CD4-positive, alpha-beta T cell treated with Interleukin-15 for 1 hour (primary cell): ENCODE results near the gene ATP4B.

Experiments used
- DNase-seq: peaks from one replicate; pipeline ENCODE4 v3.0.0-alpha.2; 2020

The ATP4B gene

GRCh38 chr13:113657851-113658741, at the start of gene ATP4B:
Gene ATP4B (minus strand): TSS chr13:113658198. CDS start chr13:113658144, 54 bp downstream.
- DNase-seq, result no peak

GRCh38 chr13:113672002-113672651, 14.1 kb upstream of the ATP4B start:
- DNase-seq, result no peak

DNA sequence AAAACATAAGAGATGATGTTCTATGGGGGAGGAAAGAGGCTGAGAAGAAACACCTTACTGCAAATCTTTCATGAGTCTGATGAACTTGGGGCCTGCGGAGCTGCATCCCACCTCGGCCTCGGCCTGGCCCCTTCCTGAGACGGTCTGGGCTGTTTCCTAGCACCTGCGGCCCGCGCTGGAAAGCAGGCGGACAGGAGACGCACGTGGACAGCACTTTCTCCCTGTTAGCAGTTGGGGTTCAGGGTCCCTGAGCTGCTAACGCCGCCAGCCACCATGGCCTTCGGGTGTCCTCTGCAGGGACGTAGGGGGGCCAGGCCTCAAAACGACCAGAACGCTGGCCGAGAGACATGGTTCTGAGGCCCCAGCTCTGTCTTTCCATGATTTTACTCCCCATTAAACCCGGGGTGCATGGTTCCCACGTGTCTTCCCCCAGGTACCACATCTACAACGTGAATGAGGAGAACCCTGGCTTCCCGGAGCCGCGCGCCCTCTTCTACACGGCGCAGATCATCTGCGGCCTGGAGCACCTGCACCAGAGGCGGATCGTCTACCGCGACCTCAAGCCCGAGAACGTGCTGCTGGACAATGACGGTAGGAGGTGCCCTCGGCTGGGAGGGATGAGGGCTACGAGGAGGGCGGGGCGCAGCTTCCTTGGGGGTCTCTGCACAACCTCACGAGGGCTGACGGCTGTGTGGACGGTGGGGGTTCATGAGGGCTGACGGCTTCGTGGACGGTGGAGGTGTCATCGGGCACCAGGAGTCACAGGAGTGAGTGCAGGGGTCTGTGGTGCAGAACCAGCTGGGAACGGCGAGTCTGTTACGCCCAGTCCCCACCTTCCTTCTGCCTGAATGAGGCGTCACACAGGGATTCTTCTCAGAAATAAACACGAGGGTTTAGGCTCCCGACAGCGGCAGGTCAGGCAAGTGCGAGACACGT, 13.3 kb upstream of the ATP4B start:
- DNase-seq, result no peak

GRCh38 chr13:113670541-113670940, 12.5 kb upstream of the ATP4B start:
- DNase-seq, result no peak

DNA sequence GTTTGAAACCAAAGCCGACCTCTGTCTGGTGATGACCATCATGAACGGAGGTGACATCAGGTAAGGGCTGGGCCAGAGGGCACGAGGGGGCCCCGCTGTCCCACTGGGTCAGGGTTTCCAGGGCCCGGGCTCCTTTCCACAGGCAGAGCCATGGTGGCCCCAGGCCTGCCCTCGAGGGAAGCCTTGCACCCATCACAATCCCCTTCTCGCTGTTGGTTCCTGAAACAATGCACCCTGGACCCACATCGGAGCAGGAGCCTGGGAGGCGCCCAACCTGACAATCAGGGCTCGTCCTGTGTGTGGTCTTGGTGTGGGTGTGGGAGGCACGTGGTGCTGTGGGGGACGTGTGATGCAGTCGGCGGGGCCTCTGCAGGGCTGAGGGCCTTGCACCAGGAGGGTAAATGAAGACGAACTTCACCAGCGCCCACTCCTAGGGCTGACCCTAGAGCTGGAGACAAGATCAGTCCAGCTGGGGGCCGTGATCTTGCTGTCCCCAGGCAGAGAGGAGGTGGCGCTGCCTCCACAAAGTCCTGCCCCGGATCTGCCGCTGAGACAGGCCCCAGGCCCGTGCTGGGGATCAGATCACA, 11.8 kb upstream of the ATP4B start:
- DNase-seq, result no peak

- no peak for DNase-seq
Measured at GRCh38 chr13:113669231-113669754, 11.3 kb upstream of the ATP4B start.

- no peak for DNase-seq
Measured at GRCh38 chr13:113668491-113668971, 10.5 kb upstream of the ATP4B start.

- no peak for DNase-seq
Measured at GRCh38 chr13:113667771-113668490, 9.9 kb upstream of the ATP4B start.

GRCh38 chr13:113666951-113667701, 9.1 kb upstream of the ATP4B start, which contains the start of gene GRK1:
Gene GRK1 (plus strand): TSS chr13:113667219. CDS start chr13:113667387, 168 bp downstream.
- no peak for DNase-seq

DNA sequence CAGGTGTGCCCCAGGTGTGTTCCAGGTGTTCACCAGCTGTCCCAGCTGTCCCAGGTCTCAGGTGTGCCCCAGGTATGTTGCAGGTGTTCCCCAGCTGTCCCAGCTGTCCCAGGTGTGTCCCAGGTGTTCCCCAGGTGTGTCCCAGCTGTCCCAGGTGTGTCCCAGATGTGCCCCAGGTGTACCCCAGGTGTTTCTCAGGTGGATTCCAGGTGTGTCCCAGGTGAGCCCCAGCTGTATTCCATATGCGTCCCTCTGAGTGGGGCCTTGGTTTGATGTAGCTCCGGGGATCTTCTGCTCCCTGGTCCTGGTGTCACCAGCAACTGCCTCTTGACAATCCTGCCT, 8.3 kb upstream of the ATP4B start:
- DNase-seq, result no peak

- no peak for DNase-seq
Measured at GRCh38 chr13:113665597-113666328, 7.8 kb upstream of the ATP4B start.

- no peak for DNase-seq
Measured at GRCh38 chr13:113664751-113665596, 7.0 kb upstream of the ATP4B start.

- DNase-seq, result no peak
Measured at GRCh38 chr13:113663934-113664333, 5.9 kb upstream of the ATP4B start.

DNA sequence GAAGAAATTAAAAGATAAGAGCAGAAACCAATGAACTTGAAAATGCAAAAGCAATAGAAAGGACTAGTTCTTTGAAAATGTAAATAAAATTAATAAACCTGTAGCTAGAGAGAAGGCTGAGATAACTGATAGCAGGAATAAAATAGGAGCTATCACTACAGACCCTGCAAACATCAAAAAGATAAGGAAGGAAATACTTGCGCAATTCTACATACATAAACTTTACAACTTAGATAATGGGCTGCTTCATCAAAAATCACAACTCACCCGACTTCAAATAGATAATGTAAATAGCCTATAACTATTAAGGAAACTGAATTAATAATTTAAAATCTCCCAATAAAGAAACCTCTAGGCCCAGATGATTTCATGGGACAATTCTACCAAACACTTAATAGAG, 3.5 kb upstream of the ATP4B start:
- no peak for DNase-seq

- DNase-seq, result no peak
Measured at GRCh38 chr13:113660066-113660465, 2.1 kb upstream of the ATP4B start.

- DNase-seq, result no peak
Measured at GRCh38 chr13:113659337-113659736, 1.3 kb upstream of the ATP4B start.

DNA sequence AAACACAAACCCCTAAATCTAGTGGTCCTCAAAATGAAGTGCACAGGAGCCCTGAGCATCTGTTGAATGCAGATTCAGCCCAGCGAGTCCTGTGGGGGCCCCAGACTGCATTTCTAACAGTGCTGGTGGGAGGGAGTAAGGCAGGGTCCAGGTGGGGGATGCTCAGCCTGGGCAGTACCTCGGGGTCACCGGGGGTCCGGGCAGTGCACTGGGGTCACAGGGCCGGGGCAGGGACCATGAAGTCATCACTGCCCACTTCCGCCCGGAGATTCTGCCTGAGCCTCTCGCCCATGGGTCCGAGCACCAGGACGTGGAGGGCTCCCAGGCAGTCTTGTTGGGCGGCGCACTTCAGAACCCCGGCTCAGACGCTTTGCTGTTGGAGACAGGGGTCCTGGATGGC, 838 bp upstream of the ATP4B start:
- no peak for DNase-seq

GRCh38 chr13:113656831-113657671, 947 bp downstream of the ATP4B start:
- DNase-seq, result no peak
